Panc1 (cell line): ENCODE measurements around the gene CREB3L2.

Source experiments
- POLR2AphosphoS5 ChIP-seq: IDR thresholded peaks from 2 replicates; pipeline ENCODE4 v1.6.1; 2012; ENCODE audit warnings: mild to moderate bottlenecking, low read depth, low read length, moderate library complexity
- SIN3A ChIP-seq: IDR thresholded peaks from 2 replicates; pipeline ENCODE4 v1.6.1; 2012; ENCODE audit warnings: low read depth, mild to moderate bottlenecking, low read length, moderate library complexity, borderline replicate concordance; ENCODE audit not compliant: insufficient read depth
- TCF7L2 ChIP-seq: IDR thresholded peaks from 2 replicates; pipeline ENCODE4 v1.6.1; 2011; ENCODE audit warnings: mild to moderate bottlenecking, low read depth, low read length, inconsistent platforms
- TF ChIP-seq, protein P1 (sequence below): fragments of 450-650 bp; IDR thresholded peaks from 2 replicates; pipeline ENCODE4 v1.5.1; 2017; ENCODE audit warnings: mild to moderate bottlenecking

DNA sequence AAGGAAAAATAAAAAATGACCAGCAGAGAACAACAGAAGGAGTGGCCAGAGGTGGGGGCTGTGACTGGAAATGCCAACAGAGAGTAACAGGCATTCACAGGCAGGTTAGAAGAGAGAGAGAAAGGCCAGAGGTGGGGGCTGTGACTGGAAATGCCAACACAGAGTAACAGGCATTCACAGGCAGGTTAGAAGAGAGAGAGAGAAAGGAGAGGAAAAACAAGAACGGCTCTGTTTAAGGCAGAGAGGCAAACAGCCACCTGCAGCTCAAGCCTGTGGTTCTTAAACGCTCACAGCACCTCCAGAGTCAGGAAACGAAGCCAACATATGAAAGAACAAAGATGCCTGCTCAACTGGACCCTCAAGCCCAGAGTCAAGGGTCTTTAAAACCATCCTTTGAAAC, 115.6 kb downstream of the CREB3L2 start:
- TF ChIP-seq, protein P1, sequence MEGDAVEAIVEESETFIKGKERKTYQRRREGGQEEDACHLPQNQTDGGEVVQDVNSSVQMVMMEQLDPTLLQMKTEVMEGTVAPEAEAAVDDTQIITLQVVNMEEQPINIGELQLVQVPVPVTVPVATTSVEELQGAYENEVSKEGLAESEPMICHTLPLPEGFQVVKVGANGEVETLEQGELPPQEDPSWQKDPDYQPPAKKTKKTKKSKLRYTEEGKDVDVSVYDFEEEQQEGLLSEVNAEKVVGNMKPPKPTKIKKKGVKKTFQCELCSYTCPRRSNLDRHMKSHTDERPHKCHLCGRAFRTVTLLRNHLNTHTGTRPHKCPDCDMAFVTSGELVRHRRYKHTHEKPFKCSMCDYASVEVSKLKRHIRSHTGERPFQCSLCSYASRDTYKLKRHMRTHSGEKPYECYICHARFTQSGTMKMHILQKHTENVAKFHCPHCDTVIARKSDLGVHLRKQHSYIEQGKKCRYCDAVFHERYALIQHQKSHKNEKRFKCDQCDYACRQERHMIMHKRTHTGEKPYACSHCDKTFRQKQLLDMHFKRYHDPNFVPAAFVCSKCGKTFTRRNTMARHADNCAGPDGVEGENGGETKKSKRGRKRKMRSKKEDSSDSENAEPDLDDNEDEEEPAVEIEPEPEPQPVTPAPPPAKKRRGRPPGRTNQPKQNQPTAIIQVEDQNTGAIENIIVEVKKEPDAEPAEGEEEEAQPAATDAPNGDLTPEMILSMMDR = no peak
- TF ChIP-seq POLR2AphosphoS5 = no peak
- no peak for TF ChIP-seq TCF7L2
- TF ChIP-seq SIN3A = no peak
